Uterus (tissue), 4 donors: Measurements from ENCODE around the gene SPDYE4. TPM values are rescaled to one million over a fixed set of nuclear protein-coding genes. Genes with fewer than 3 reads are reported as not detected.

ENCODE experiments used
- DNase-seq, 2 donors: peaks; one replicate each; pipeline ENCODE4 v3.0.0-alpha.2; 2019 to 2020
- H3K27ac ChIP-seq, 2 donors: fragments of 200-600 bp; sonication (generic); 1 replicate in 1 of 2; 2 replicates in 1 of 2; pipeline ENCODE4 v1.5.1; 2016 to 2018
- H3K27me3 ChIP-seq, 2 donors: fragments of 200-600 bp; sonication (generic); one replicate each; pipeline ENCODE4 v1.5.1; 2018 to 2019; ENCODE audit warnings: control low read depth in 1 of 2
- H3K36me3 ChIP-seq, 2 donors: fragments of 200-600 bp; sonication (generic); one replicate each; pipeline ENCODE4 v1.5.1; 2019; ENCODE audit warnings: control low read depth in 1 of 2
- H3K4me1 ChIP-seq, 2 donors: fragments of 200-600 bp; sonication (generic); one replicate each; pipeline ENCODE4 v1.5.1; 2018 to 2019; ENCODE audit warnings: control low read depth in 1 of 2
- H3K4me3 ChIP-seq, 2 donors: fragments of 200-600 bp; sonication (generic); 1 replicate in 1 of 2; 2 replicates in 1 of 2; pipeline ENCODE4 v1.5.1; 2018 to 2019; ENCODE audit warnings: mild to moderate bottlenecking in 1 of 2
- H3K9me3 ChIP-seq, 2 donors: fragments of 200-600 bp; sonication (generic); one replicate each; pipeline ENCODE4 v1.5.1; 2019; ENCODE audit warnings: control low read depth in 1 of 2
- POLR2A ChIP-seq, 2 donors: fragments of 450-650 bp; IDR thresholded peaks; one replicate each; pipeline ENCODE4 v1.6.1; 2016; ENCODE audit warnings: antibody characterized with exemption in 2 of 2, mild to moderate bottlenecking in 1 of 2, moderate library complexity in 1 of 2
- intact Hi-C: fragments of 100-400 bp; cut with DNase I; formaldehyde crosslinking; loops from one replicate; pipeline ENCODE4 v1.15.1; 2023; ENCODE audit warnings: low total_unique reads
- total RNA-seq, 4 donors: library from RNA; depleted of rRNA in 3 of 4; stranded (reverse); fragments of >200 nt in 3 of 4; gene quantifications; one replicate each; pipeline versions ENCODE4 v1.1.0 to v1.2.4, GENCODE V29; 2014 to 2023
- TF ChIP-seq, protein P1 (sequence below), 4 experiments: fragments of 200-600 bp in 2 of 4; fragments of 450-650 bp in 2 of 4; sonication (generic) in 2 of 4; IDR thresholded peaks; one replicate each; pipeline ENCODE4 v1.5.1; 2016 to 2019; ENCODE audit warnings: antibody characterized with exemption in 4 of 4, mild to moderate bottlenecking in 2 of 4, moderate library complexity in 1 of 4
- donor health status: DM: yes; HTN: yes; CAD: no.

SPDYE4 gene
- total RNA-seq, 4 donors from 2014 or later: not detected

- no peaks in the 10 kb centered on the region for H3K9me3 ChIP-seq
- H3K27ac ChIP-seq: no peak overlapping the region
- no peaks in the 10 kb centered on the region for H3K36me3 ChIP-seq
- no peaks in the 10 kb centered on the region for H3K4me1 ChIP-seq
- no peak for TF ChIP-seq POLR2A (IDR thresholded peaks at IDR 0.05)
- H3K27me3 ChIP-seq: no peaks in the 10 kb centered on the region
- H3K4me3 ChIP-seq: no peak overlapping the region
- no peak for DNase-seq
- intact Hi-C loops: no loop called here
Observed at GRCh38 chr17:8801135-8801840, 42.9 kb upstream of the SPDYE4 start.

GRCh38 chr17:8800656-8801055 is 42.3 kb upstream of the SPDYE4 start:
- H3K36me3 ChIP-seq: no peaks in the 10 kb centered on the region

DNA sequence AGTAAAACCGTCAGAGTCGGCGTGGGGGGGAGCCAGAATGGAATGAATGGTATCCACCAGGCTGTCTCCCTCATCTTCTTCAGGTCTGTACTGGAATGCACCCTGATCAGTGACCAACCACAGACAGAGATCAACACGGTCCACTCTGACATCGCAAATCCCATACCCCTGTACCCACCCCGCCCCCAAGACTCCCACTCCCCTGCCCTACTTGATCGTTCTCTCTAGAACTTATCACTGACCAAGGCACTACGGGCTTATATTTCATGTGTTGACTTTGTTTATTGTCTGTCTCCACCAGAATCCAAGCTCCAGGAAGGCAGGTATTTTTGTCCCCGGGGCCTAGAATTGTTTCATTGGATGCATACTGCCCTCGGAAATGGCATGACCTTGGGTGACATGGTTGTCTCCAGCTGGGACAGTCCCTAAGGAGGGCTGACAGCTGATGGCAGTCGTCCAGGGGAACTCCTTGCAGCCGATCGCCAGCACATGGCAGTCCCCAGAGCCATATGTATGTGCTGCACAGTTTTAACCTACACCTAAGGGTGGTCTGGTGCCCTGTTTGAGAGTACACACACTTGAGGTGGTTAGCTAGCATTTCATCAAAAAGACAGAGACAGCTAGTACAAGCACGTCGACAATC is 41.3 kb upstream of the SPDYE4 start:
- Histone ChIP-seq H3K27ac (no peak overlapping the region), H3K4me3 (no peak overlapping the region), H3K4me1 (no peaks in the 10 kb centered on the region), H3K9me3 (no peaks in the 10 kb centered on the region), H3K27me3 (no peaks in the 10 kb centered on the region), H3K36me3 (no peaks in the 10 kb centered on the region)
- TF ChIP-seq POLR2A (IDR thresholded peaks at IDR 0.05): no peak
- TF ChIP-seq, protein P1, sequence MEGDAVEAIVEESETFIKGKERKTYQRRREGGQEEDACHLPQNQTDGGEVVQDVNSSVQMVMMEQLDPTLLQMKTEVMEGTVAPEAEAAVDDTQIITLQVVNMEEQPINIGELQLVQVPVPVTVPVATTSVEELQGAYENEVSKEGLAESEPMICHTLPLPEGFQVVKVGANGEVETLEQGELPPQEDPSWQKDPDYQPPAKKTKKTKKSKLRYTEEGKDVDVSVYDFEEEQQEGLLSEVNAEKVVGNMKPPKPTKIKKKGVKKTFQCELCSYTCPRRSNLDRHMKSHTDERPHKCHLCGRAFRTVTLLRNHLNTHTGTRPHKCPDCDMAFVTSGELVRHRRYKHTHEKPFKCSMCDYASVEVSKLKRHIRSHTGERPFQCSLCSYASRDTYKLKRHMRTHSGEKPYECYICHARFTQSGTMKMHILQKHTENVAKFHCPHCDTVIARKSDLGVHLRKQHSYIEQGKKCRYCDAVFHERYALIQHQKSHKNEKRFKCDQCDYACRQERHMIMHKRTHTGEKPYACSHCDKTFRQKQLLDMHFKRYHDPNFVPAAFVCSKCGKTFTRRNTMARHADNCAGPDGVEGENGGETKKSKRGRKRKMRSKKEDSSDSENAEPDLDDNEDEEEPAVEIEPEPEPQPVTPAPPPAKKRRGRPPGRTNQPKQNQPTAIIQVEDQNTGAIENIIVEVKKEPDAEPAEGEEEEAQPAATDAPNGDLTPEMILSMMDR (IDR thresholded peaks at IDR 0.05): no peak
- DNase-seq: no peak
- intact Hi-C loops: no loop called here

More at GRCh38 chr17:8800656-8801055, 42.3 kb upstream of the SPDYE4 start:
- DNase-seq: no peak
- intact Hi-C loops: no loop called here
- Histone ChIP-seq H3K4me3 (no peak overlapping the region), H3K27ac (no peak overlapping the region), H3K9me3 (no peaks in the 10 kb centered on the region), H3K4me1 (no peaks in the 10 kb centered on the region), H3K27me3 (no peaks in the 10 kb centered on the region)
- TF ChIP-seq POLR2A (IDR thresholded peaks at IDR 0.05): no peak
- TF ChIP-seq, protein P1 (IDR thresholded peaks at IDR 0.05): no peak

DNA sequence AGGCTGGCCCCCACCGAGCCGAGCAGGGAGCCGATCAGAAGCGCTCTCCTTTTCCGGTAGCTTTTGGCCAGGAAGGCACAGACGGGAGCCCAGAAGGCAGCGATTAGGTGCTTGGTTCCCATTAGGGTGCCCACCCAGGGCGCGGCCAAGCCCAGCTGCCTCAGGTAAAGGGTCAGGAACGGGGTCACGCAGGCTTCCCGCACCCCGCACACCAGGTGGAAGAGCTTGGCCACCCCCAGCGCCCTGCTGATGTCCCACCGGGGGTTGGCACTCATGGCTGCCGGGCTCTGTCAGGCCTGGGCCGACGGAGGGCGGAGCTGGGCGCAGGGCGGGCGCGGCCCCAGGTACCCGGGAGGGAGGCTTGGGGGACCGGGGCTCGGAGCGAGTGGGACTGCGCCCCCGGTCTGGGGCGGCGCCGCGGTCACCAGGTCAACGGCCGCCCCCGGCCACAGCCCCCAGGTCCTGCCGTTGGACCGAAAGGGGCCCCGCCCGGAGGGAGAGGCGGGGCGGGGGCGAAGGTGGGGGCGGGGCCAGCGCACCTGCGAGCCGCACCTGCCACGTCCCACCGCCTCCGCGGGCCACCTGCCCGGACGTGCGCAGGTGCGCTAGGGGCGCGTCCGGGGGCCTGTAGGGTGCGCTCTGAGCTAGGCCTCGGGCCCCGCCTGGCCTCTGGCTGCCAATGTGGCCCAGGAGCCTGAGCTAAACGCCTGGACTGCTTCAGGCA is 40.7 kb upstream of the SPDYE4 start, which contains the start of gene MFSD6L:
TSS of gene MFSD6L (minus strand) at position 520 of the 724 bp plus-strand sequence. CDS start at position 275, 245 bp downstream.
- Histone ChIP-seq H3K36me3 (no peaks in the 10 kb centered on the region), H3K9me3 (no peaks in the 10 kb centered on the region), H3K4me3 (no peak within 1 kb of the TSS), H3K27me3 (no peaks in the 10 kb centered on the region), H3K4me1 (no peaks in the 10 kb centered on the region), H3K27ac (no peak within 1 kb of the TSS)
- no peak for TF ChIP-seq POLR2A (IDR thresholded peaks at IDR 0.05)
- TF ChIP-seq, protein P1 (IDR thresholded peaks at IDR 0.05): no peak
- intact Hi-C loops: no loop called here
- DNase-seq: no peak

GRCh38 chr17:8798176-8798845 is 40.0 kb upstream of the SPDYE4 start:
- Histone ChIP-seq H3K4me3 (no peak overlapping the region), H3K4me1 (no peaks in the 10 kb centered on the region), H3K27ac (no peak overlapping the region), H3K36me3 (no peaks in the 10 kb centered on the region), H3K27me3 (no peaks in the 10 kb centered on the region), H3K9me3 (no peaks in the 10 kb centered on the region)
- no peak for DNase-seq
- TF ChIP-seq, protein P1 (IDR thresholded peaks at IDR 0.05): no peak
- no peak for TF ChIP-seq POLR2A (IDR thresholded peaks at IDR 0.05)
- intact Hi-C loops: no loop called here
